IPS-18c (cell line): ENCODE results near the gene STK25.
A peak's percentile ranks its signal among the peaks of the same experiment; 100 is the strongest.

Experiments
- H3K4me3 ChIP-seq: 2 replicates; pipeline ENCODE4 v1.7.0; 2013; ENCODE audit warnings: low read depth, mild to moderate bottlenecking, low read length, moderate library complexity; ENCODE audit not compliant: insufficient read depth
- H3K9me3 ChIP-seq: one replicate; pipeline ENCODE4 v1.6.1; 2013; ENCODE audit warnings: mild to moderate bottlenecking, low read length, moderate library complexity; ENCODE audit not compliant: control insufficient read depth, insufficient read depth

The STK25 gene

DNA sequence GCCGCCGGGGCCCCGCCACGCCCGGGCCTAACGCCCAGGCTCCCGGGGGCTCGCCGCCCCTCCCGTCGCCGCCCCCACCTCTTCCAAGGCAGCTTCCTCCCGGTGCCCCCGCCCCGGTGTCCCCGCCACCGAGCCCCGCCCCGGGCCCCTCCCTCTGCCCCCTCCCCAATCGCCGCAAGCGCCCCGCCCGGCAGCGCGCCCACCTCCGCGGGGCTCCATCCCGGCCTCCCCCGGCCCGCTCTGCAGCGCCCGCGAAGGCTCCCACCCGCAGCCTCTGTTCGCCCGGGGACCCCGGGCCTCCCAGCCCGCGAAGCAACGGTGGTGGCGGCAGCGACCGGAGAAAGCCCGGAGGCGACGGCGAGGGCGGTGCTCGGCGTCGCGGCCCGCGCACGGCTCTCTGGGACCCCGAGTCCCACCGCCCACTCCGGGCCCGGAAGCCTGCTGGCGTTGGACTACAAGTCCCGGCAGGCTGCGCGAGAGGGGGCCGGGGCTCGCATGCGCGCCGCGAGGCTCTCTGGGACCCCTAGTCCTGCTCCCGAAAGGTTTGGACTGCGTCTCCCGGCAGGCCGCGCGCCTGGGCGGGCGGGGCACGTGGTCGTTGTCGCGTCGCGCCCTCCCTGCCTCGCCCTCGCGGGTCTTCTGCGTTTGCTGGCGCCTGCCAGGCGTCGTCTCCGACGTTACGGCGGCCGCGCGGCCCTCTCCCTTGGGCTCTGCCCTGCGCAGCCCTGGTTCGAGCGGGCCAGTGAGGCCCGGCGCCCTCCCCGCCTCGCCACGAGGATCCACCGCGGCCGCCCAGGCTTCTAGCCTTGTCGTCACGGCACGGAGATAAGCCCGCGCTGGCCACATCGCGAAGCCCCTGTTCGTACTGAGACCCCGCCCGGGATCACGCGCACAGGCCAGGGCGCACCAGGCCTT, at the start of gene STK25:
Gene STK25, minus strand, starts transcription at position 345 of the 915 bp plus-strand sequence. CDS start 549 bp downstream, outside the sequence.
- no peaks in the 10 kb centered on the region for H3K9me3 ChIP-seq
- H3K4me3 ChIP-seq: peak within 1 kb of the TSS; percentile 84

DNA sequence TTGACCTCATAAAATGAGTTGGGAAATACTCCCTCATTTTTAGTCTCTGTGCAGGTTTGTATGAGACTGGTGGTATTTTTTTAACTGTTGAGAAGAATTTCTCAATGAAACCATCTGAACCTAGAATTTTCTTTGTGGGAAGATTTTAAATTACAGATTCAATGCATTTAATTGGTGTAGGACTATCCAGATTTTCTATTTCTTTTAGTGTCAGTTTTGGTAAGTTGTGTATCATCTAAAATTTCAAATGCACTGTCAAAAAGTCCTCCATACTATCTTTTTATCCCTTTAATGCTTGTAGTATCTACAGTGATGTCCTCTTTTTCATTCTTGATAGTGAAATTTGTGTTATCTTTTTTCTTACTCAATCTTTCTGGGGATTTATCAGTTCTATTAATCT, 48.4 kb upstream of the STK25 start:
- no peaks in the 10 kb centered on the region for H3K9me3 ChIP-seq
- no peak overlapping the region for H3K4me3 ChIP-seq

DNA sequence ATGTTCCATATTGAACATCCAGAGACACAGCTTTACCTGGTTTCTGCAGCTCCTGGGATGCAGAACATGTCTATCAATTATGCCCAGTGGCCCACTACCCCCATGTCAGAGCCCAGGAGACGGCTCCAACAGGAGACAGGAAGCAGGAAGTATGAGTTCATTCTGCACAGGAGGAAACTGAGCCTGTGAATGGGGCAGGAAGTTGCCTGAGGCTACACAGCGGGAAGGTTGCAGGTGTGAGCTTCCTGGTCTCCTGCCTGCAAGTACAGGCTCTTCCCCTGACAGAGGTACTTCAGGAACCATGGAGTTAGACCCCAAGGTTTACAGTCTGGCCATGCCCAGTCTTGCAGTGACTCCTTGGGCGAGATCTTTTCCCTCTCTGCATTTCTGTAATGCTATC, 47.3 kb upstream of the STK25 start:
- H3K9me3 ChIP-seq: no peaks in the 10 kb centered on the region
- H3K4me3 ChIP-seq: no peak overlapping the region

DNA sequence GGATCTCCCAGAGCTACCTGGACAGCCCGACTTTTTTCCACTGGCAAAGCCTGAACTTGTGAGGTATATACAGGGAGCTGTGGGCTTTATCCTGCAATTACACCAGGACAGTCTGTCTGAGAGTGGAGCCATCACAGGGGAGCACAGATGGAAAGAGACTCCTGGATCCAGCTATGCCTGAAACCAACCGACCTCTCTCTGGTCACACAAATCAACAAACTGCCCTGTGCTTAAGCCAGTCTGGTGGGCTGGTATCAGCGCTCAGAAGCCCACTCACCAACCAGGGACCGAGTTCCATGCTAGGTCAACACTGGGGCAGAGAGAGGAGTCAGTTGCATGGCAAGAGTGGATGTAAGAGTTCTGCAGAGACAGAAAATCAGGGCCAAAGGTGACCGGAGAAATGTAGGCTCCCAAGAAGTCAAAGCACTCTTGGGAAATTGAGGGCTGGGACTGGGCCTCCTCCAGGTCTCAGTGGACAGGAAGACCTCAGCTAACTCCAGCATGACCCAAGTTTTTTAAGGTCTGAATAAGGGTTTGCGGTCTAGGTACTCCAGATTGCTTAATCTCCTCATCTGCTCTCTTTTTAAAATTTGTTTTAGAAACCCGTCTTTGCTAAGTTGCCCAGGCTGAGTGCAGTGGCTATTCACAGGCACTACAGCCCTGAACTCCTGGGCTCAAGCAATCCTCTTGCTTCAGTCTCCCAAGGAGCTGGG, 46.4 kb upstream of the STK25 start:
- no peak overlapping the region for H3K4me3 ChIP-seq

DNA sequence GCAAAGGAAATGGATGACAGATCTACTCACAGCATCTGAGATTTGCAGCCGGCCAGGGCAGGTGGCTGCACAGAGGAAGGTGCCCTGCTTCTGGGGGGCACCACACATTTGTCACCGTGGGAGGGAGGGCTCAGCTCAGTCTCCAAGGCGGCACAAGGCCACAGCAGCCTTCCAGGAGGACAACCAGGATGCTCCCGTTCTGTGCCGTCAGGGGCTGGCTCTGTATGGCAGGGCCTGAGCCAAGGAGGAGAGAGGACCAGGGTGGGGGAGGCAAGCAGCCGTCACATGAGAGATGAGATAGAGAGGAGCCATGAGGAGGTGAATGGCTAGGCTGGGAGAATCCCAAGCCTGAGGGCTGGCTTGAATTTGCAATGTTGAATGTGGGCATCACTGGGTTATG, 45.6 kb upstream of the STK25 start:
- no peaks in the 10 kb centered on the region for H3K9me3 ChIP-seq

More for the DNA sequence above, 46.4 kb upstream of the STK25 start:
- no peaks in the 10 kb centered on the region for H3K9me3 ChIP-seq

DNA sequence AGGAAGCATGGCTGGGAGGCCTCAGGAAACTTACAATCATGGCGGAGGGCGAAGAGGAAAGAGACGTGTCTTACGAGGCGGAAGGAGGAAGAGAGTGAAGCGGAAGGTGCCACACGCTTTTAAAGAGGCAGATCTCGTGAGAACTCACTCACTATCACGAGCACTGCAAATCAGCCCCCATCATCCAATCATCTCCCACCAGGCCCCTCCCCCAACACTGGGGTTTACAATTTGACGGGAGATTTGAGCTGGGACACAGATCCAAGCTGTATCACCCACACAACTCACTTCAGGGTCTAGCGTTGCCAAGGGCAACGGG, 45.1 kb upstream of the STK25 start:
- no peaks in the 10 kb centered on the region for H3K9me3 ChIP-seq
- no peak overlapping the region for H3K4me3 ChIP-seq

More for the DNA sequence above, 45.6 kb upstream of the STK25 start:
- H3K4me3 ChIP-seq: no peak overlapping the region

DNA sequence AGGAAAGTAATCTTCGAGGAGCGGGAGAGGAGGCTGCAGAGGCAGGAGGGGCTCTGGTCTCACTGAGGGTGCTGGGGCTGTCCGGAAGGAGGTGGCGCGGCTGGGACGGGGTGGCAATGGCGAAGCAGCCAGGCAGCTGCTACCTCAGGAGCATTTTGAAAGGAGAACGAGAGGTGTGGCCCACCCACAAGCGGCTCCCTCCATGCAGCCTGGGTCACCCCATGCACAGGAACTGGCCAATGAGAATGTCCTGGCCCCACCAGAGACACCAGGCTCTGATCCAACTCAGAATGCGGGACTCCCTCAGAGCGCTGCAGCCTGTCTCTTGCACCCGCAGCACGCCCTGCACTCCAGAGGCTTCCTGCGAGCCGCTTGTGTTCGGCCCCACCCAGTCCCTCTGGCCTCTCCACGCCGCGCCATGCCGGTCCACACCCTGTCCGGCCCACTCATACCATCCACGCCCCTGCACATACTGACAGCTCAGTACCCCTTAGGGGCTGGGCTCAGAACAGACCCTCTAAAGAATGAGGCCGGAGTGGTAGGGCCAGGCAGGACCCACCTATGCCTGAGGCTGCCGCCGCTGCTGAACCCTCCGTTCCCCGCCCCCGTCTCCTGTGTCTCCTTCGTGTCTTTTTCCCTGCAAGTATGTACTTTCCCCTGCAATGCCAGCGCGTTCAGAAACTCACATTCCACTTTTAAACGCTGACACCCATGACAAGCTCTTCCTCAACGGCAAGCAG, 43.8 kb upstream of the STK25 start:
- H3K4me3 ChIP-seq: no peak overlapping the region

DNA sequence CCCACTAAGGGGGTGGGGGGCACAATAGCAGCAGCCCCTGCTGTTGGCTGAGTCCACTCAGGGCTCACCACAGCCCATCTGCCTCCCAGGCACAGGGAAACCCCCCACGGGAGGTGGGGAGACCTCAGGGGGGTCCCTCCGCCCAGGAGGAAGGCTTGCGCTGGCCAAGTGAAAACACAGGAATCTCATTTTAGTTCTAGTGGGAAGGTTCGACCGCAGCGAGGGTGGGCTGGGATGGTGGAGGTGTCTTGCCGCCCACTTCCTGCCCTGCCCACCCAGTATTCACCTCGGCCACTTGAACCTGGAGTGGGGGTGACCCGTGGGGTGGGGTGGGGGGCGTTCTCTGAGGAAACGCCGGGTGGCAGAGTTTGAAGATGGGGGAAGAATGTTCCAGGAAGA, 43.2 kb upstream of the STK25 start:
- no peaks in the 10 kb centered on the region for H3K9me3 ChIP-seq
- no peak overlapping the region for H3K4me3 ChIP-seq

More for the DNA sequence above, 43.8 kb upstream of the STK25 start:
- H3K9me3 ChIP-seq: no peaks in the 10 kb centered on the region

DNA sequence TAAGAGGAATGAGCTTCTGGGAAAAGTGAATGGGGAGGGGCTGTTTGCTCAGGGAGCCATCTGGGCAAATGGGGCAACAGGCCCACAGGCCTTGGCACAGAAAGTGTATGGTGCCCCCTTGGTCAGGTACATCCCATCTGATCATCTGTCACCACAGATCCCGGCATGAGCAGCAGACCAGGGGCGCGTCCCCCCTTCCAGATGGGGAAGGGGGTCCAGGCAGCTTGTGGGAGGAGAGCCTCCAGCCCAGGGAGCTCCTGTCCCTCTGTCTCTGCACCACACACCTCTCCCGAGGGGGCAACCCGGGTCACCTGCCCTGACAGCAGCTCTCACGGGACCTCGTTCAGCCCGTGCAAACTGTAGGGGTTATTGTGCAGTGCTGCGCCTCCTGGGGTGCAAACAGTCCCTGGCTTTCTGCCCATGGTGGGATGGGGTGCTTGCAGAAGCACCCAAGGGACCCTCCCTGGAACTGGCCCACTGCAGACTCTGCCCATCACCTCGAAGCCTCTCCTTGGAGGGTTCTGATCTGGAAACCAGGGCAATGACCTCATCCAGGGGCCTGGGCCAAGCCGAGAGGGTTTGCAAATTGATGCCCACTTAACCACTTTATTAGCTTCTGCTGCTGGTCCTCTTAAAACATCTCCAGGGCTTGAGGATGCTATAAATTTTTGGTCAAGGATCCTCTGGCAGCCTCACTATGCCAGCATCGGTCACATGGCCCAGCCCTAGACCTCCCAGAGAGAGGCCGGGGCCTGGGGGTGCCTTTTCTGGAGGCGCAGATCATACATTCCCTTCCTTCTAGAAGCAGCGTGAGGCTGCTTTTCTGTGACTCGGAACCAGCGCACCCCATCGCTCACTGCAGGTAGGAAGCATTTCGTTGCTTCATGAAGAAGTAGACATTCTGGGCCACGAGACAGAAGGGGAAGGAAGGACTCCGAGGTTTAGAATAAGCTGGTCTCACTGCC, 42.5 kb upstream of the STK25 start:
- Histone ChIP-seq H3K9me3 (no peaks in the 10 kb centered on the region), H3K4me3 (no peak overlapping the region)

DNA sequence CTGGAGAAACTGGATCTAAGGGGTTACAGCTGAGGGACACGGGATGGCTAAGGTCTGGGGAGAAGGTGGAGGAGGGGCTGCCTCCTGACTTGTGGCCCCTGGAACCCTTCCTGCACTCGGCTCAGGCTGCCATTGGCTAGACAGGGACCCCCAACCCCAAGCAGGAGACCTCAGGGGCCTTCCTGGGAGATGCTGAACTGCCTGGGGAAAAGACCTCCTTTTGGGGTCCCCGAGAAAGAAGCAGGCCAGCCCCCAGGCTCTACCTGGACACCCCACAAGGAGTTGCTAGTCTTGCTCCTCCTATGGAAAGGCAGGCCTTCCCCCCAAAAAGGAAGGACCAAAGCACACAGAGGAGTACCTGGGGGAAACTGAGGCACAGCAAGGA, 40.1 kb upstream of the STK25 start:
- Histone ChIP-seq H3K9me3 (no peaks in the 10 kb centered on the region), H3K4me3 (no peak overlapping the region)

DNA sequence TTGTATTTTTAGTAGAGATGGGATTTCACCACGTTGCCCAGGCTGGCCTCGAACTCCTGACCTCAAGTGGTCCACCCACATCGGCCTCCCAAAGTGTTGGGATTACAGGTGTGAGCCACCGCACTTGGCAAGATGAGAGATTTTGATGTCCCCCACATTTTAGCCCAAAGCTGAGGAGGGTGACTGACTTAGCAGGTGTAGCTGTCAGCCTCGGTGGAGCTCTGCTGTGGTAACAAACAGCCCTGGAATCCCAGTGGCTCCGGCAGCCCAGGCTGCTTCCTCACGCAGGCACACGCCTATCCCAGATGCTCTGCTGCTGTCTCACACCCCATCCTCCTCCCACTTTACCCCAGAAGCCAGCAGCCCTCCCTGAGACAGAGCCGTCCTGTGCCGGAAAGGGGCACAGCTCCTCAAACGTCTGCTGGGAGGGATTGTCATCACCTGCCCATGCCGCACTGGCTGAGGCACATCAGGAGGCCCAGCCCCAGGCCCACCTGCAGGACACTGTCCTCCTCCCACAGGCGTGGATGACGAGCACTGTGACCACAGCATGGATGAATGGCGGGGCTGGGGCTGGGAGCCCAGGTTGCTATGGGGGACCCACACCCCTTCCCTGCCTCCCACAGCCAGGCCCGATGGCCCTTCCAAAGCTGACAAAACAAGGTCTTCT, 39.5 kb upstream of the STK25 start:
- Histone ChIP-seq H3K4me3 (no peak overlapping the region), H3K9me3 (no peaks in the 10 kb centered on the region)

DNA sequence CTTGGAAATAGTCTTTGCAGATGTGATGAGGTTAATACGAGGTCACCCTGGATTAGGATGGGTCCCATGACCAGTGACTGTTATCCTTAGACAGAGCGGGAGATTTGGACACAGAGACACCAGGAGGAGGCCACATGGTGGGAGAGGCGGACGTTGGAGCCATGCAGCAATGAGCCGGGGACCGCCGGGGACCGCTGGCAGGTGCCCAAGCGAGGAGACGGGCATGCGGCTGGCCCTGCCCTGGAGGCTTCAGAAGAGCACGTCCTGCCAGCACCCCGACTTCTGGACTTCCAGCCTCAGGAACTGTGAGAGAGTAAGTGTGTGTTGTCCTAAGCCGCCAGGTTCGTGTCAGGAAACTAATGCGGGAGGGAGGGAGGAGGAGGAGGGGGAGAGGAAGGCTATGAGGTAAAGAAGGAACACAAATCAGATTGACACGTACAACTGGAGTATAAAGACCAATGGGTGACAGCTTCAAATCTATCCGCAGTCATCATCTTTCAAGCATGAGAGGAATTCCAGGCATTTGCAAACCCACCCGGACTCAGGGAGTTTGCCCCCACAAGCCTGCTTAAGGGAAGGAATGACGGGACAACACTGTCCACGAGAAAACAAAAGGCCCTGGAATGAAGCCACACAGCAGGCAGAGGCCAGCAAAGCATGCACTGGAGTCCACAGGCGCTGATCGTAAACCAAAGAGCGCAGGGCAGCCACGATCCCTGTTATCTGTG, 38.6 kb upstream of the STK25 start:
- H3K9me3 ChIP-seq: peaks cover under 1% of the 10 kb centered on the region
- H3K4me3 ChIP-seq: no peak overlapping the region

DNA sequence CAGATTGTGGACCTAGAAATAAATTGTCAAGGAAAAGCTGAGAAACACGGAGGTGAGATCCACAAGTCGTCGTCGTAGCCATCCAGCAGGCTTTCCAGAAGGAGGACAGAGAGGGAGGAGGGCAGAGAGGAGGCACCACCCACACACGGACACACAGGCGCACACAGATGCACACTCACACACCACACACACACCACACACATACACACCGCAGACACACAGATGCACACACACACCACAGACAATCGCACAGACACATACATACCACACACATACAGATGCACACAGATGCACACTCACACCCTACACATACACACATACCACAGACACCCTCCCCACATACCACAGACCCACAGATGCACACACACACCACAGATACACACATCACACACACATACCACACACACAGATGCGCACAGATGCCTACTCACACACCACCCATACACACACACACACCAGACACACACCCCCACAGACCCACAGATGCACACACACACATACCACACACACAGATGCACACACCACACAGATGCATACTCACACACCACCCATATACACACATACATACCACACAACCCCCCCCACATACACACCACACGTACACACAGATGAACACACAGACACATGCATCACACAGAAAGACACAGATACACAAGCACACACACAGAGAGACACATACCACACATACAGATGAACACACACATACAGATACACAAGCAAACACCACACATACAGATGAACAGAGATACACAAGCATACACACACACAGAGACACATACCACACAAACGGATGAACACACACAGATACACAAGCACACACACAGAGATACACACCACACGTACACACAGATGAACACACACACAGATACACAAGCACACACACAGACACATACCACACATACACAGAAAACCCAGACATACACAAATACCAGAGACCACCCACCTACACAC, 37.4 kb upstream of the STK25 start:
- Histone ChIP-seq H3K4me3 (no peak overlapping the region), H3K9me3 (peaks cover 4% of the 10 kb centered on the region)

DNA sequence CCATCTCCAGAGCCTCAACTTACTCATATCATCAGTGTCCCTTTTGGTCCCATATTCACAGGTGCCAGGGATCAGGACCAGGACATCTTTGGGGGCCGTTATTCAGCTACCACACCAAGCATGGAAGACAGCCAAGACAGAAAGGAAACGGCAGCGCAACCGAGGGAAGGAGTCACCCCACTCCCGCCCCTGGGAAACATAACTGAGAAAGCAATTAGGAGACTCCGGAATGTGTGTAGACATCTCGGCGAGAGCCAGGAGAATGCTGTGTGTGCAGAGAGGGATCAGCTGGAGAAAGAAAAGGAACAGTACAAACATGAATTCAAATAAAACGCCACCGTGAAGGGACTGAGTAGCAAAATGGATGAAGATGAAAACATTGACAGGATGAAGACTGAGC, 36.7 kb upstream of the STK25 start:
- no peak overlapping the region for H3K4me3 ChIP-seq
- H3K9me3 ChIP-seq: peaks cover 4% of the 10 kb centered on the region

DNA sequence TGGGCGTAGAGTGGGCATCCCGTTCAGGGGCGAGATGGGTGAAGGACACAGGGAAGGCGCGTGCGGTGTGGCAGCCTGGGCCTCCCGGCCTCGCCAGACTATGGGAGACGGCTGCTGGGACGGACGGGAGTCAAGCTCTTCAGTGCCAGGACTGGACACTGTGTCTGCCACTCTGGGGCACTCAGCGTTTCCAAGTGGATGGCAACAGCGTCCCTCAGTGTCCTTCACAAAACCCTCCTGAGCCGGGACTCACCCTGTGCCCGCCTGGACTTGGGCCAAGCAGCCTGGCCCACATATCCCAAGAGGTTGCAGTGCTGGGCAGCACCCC, 33.9 kb upstream of the STK25 start:
- Histone ChIP-seq H3K9me3 (peaks cover 4% of the 10 kb centered on the region), H3K4me3 (no peak overlapping the region)
